Progenitor cell of endocrine pancreas (in vitro differentiated cells): ENCODE results near the gene BTRC. TPM values are rescaled to one million over a fixed set of nuclear protein-coding genes. Genes with fewer than 3 reads are reported as not detected.

Experiments used
- DNase-seq: peaks from one replicate; pipeline ENCODE4 v3.0.0; 2021; ENCODE audit warnings: low spot score; ENCODE audit not compliant: unreplicated experiment
- H3K27ac Mint-ChIP-seq: 2 replicates; pipeline ENCODE4 v1.8.0; 2021; ENCODE audit warnings: mild to moderate bottlenecking, moderate library complexity, mixed read lengths
- H3K27me3 Mint-ChIP-seq: 2 replicates; pipeline ENCODE4 v1.8.0; 2021; ENCODE audit warnings: mixed read lengths
- H3K36me3 Mint-ChIP-seq: 2 replicates; pipeline ENCODE4 v1.8.0; 2022; ENCODE audit warnings: mixed read lengths; ENCODE audit not compliant: insufficient read depth
- H3K4me1 Mint-ChIP-seq: 2 replicates; pipeline ENCODE4 v1.8.0; 2021; ENCODE audit warnings: low read depth, mixed read lengths
- H3K4me3 Mint-ChIP-seq: 2 replicates; pipeline ENCODE4 v1.8.0; 2021; ENCODE audit warnings: low read depth, mild to moderate bottlenecking, moderate library complexity, mixed read lengths
- H3K9me3 Mint-ChIP-seq: 2 replicates; pipeline ENCODE4 v1.8.0; 2021; ENCODE audit warnings: low read depth, mixed read lengths
- total RNA-seq: library from RNA; stranded (reverse); gene quantifications from 2 replicates; pipeline ENCODE4 v1.2.1, GENCODE V29; 2021
- TF ChIP-seq, protein P1 (sequence below): fragments of 200-600 bp; sonication (generic); IDR thresholded peaks from one replicate; pipeline ENCODE4 v1.5.0; 2021; ENCODE audit warnings: antibody characterized with exemption, mild to moderate bottlenecking; ENCODE audit not compliant: unreplicated experiment

BTRC gene
- total RNA-seq, 1 donor from 2014 or later: 46.5 TPM

DNA sequence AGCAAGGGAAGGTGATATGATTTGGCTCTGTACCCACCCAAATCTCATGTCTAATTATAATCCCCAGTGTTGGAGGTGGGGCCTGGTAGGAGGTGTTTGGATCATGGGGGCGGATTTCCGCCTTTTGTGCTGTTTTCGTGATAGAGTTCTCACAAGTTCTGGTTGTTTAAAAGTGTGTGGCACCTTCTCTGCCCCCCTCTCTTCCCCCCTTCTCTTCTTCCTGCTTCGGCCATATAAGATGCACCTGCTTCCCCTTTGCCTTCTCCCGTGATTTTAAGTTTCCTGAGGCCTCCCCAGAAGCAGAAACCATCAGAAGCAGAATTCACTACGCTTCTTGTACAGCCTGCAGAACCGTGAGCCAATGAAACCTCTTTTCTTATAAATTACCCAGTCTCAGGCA lies 21.1 kb downstream of the BTRC start:
- Mint-ChIP-seq H3K4me1 (no peaks in the 10 kb centered on the region), H3K27me3 (no peaks in the 10 kb centered on the region), H3K27ac (no peak overlapping the region), H3K4me3 (no peak overlapping the region), H3K9me3 (peaks cover 5% of the 10 kb centered on the region), H3K36me3 (peaks cover 10% of the 10 kb centered on the region)
- DNase-seq: no peak
- TF ChIP-seq, protein P1, sequence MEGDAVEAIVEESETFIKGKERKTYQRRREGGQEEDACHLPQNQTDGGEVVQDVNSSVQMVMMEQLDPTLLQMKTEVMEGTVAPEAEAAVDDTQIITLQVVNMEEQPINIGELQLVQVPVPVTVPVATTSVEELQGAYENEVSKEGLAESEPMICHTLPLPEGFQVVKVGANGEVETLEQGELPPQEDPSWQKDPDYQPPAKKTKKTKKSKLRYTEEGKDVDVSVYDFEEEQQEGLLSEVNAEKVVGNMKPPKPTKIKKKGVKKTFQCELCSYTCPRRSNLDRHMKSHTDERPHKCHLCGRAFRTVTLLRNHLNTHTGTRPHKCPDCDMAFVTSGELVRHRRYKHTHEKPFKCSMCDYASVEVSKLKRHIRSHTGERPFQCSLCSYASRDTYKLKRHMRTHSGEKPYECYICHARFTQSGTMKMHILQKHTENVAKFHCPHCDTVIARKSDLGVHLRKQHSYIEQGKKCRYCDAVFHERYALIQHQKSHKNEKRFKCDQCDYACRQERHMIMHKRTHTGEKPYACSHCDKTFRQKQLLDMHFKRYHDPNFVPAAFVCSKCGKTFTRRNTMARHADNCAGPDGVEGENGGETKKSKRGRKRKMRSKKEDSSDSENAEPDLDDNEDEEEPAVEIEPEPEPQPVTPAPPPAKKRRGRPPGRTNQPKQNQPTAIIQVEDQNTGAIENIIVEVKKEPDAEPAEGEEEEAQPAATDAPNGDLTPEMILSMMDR: no peak

DNA sequence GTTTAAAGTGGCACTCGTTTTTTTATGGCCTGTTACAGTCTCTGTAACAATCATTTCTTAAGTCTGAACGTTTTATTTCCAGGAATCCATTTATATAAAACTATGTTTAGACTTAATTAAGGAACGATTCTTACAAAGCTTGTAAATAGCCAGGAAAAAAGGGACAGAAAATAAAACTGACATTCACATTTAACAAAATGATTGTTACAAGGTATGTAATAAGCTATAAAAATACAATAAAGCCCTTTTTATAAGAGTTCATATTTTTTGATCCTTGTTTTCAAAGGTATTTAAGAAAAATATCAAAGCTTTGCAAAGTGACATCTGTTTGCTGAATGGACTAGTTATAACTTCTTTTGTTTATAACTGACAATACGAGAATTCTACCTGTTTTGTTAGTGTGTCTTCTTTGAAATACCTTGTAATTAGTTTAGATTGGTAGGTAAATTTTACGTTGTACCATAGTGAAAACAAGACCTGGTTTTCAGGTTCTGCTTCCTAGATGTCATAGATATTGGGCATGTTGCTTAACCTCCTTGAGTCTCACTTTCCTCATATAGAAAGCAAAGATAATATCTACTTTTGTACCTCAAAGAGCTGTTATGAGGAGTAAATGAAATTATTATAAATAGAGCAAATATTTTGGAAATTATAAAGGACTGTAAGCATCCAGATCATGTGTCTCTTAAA lies 25.8 kb downstream of the BTRC start:
- Mint-ChIP-seq H3K4me3 (no peak overlapping the region), H3K27ac (no peak overlapping the region), H3K27me3 (no peaks in the 10 kb centered on the region), H3K36me3 (peaks cover 3% of the 10 kb centered on the region), H3K9me3 (no peaks in the 10 kb centered on the region), H3K4me1 (no peaks in the 10 kb centered on the region)
- no peak for DNase-seq
- TF ChIP-seq, protein P1: no peak

DNA sequence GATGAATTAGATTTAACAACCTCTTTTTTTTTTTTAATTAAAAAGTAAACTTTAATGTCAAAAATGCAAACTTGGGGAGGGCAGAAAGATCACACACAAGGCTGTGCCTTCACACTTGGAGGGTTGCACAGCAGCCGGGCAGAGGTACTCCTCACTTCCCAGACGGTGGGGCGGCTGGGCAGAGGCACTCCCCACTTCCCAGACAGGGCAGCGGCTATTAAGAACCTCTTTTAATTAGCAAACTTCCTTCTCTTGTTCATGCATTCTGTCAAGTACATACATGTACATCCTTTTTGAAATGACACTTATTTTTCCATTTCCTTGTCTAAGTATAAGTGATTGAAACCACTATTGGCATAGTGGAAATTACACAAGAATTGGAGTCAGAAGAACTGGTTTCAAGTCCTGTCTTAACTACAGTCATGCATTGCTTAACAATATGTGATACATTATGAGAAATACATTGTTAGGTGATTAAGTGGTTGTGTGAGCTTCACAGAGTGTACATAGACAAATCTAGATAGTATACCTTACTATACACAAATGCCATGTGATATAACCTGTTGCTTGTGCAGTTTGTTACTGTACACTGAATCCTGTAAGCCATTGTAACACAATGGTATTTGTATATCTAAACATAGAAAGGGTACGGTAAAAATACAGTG lies 26.5 kb downstream of the BTRC start:
- TF ChIP-seq, protein P1: no peak
- no peak overlapping the region for H3K27ac Mint-ChIP-seq
- H3K4me3 Mint-ChIP-seq: no peak overlapping the region
- H3K4me1 Mint-ChIP-seq: no peaks in the 10 kb centered on the region
- peaks cover 2% of the 10 kb centered on the region for H3K36me3 Mint-ChIP-seq
- H3K27me3 Mint-ChIP-seq: no peaks in the 10 kb centered on the region
- no peak for DNase-seq
- H3K9me3 Mint-ChIP-seq: no peaks in the 10 kb centered on the region

DNA sequence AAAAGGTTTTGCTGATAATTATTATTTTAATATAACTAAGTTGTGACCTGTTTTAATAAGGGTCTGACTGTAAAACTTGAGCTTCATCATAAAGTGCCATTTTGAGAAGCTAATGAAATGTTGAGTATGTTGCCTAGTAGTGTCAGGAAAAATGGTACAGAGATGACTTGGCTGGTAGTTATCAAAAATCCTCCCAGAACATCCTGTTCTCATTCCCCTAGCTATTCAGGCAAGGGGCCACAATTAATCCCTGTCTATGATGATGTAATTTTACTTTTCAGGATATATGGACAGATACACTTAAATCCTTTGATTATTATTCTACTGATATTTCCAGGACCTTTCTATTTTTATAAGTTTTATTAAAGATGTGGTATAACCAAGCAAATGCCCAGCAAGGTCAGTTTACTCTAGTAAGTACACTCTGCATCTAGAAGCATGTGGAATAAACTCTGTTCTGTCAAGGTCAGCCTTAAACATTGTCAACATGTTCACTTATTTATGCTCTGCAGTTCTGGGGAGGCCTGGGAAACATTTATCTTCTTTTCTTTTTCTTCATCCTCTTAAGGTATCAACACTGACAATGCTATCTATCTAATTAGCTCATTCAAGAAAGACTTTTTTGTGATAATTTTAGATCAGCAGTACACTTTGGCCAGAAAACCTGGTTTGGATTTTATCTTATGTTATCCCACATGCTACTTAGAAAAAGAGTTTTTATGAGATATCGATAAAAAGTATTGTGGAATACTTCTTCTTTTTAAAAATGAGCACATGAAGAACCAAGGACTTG lies 32.1 kb downstream of the BTRC start:
- Mint-ChIP-seq H3K4me1 (peaks cover 12% of the 10 kb centered on the region), H3K27ac (no peak overlapping the region), H3K36me3 (no peaks in the 10 kb centered on the region), H3K27me3 (no peaks in the 10 kb centered on the region), H3K9me3 (no peaks in the 10 kb centered on the region), H3K4me3 (no peak overlapping the region)
- TF ChIP-seq, protein P1: no peak
- no peak for DNase-seq

DNA sequence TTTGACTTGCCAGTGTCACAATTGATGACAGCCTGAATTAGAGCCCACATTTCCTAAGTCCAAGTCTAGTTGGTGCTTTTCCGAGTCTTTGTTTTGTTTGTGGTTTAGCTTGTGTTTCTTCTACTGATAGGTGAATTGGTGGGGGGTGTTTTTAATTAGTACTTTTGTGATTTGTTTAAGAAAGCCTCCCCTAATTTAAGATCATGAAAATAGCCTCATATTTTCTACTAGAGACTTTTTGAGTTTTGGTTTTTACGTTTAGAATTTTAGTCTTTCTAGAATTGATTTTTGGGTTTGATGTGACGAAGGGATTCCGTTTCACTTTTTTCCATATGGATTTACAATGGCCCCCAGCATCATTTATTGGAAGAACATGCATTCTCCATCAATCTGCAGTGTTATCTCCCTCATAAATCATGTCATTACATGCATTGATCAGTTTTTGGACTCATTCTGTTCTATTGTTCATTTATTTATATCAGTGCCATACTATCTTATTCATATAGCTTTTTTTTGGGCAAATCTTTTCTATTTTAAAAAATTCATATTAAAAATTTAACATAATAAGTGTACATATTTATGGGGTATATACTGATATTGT lies 32.8 kb downstream of the BTRC start:
- Mint-ChIP-seq H3K36me3 (no peaks in the 10 kb centered on the region), H3K9me3 (no peaks in the 10 kb centered on the region)
- TF ChIP-seq, protein P1: no peak

More for the DNA sequence above, 32.8 kb downstream of the BTRC start:
- H3K27me3 Mint-ChIP-seq: no peaks in the 10 kb centered on the region
- H3K4me3 Mint-ChIP-seq: no peak overlapping the region
- no peak for DNase-seq
- H3K4me1 Mint-ChIP-seq: peaks cover 12% of the 10 kb centered on the region
- no peak overlapping the region for H3K27ac Mint-ChIP-seq
